CD14-positive monocyte (primary cell): ENCODE measurements around the gene LRBA. TPM values are rescaled to one million over a fixed set of nuclear protein-coding genes. Genes with fewer than 3 reads are reported as not detected.

Experiments
- DNase-seq, 3 donors: peaks; one replicate each; pipeline ENCODE4 v3.0.0-alpha.2; 2011 to 2022
- H2AFZ ChIP-seq: 2 replicates; pipeline ENCODE4 v1.6.0; 2012; ENCODE audit warnings: mild to moderate bottlenecking, low read depth, low read length, inconsistent platforms; ENCODE audit not compliant: insufficient read depth, poor library complexity, severe bottlenecking
- H3K27ac ChIP-seq, 2 donors: 1 replicate in 1 of 2; 2 replicates in 1 of 2; pipeline ENCODE4 v1.5.1; 2012 to 2013; ENCODE audit warnings: low read length in 2 of 2, control low read depth in 1 of 2, inconsistent platforms in 1 of 2, low read depth in 1 of 2, mild to moderate bottlenecking in 1 of 2
- H3K27me3 ChIP-seq, 2 donors: one replicate each; pipeline versions ENCODE4 v1.6.0 to v1.6.1; 2011 to 2013; ENCODE audit warnings: low read length in 2 of 2; ENCODE audit not compliant: control insufficient read depth in 2 of 2, insufficient read depth in 2 of 2
- H3K36me3 ChIP-seq, 2 donors: replicated peaks in 1 of 2; 1 replicate in 1 of 2; 2 replicates in 1 of 2; pipeline versions ENCODE4 v1.5.1 to v1.6.1; 2012 to 2013; ENCODE audit warnings: low read length in 2 of 2, control low read depth in 1 of 2, inconsistent platforms in 1 of 2, mild to moderate bottlenecking in 1 of 2; ENCODE audit not compliant: insufficient read depth in 2 of 2, control insufficient read depth in 1 of 2
- H3K4me1 ChIP-seq, 2 donors: 1 replicate in 1 of 2; 2 replicates in 1 of 2; pipeline versions ENCODE4 v1.5.1 to v1.6.1; 2012 to 2013; ENCODE audit warnings: low read length in 2 of 2, control low read depth in 1 of 2, inconsistent platforms in 1 of 2, mild to moderate bottlenecking in 1 of 2, moderate library complexity in 1 of 2; ENCODE audit not compliant: insufficient read depth in 2 of 2, control insufficient read depth in 1 of 2
- H3K4me2 ChIP-seq: replicated peaks from 2 replicates; pipeline ENCODE3; 2012; ENCODE audit warnings: low read length, moderate library complexity, mild to moderate bottlenecking; ENCODE audit not compliant: poor library complexity, severe bottlenecking; ENCODE audit errors: extremely low read depth
- H3K4me3 ChIP-seq, 3 experiments: fragments of 200-600 bp in 1 of 3; sonication (generic) in 1 of 3; replicated peaks in 1 of 3; 1 replicate in 2 of 3; 2 replicates in 1 of 3; pipeline ENCODE4 v1.5.1; 2011 to 2013; ENCODE audit warnings: low read length in 3 of 3, mild to moderate bottlenecking in 3 of 3, control low read depth in 2 of 3, low read depth in 2 of 3, inconsistent platforms in 1 of 3, moderate library complexity in 1 of 3
- H3K79me2 ChIP-seq: 2 replicates; pipeline ENCODE4 v1.6.0; 2012; ENCODE audit warnings: mild to moderate bottlenecking, control low read depth, inconsistent platforms, low read length, moderate library complexity; ENCODE audit not compliant: insufficient read depth
- H3K9ac ChIP-seq: 2 replicates; pipeline ENCODE4 v1.6.0; 2017; ENCODE audit warnings: low read length, mild to moderate bottlenecking; ENCODE audit not compliant: insufficient read depth, poor library complexity, severe bottlenecking
- H3K9me3 ChIP-seq, 2 donors: replicated peaks in 1 of 2; 1 replicate in 1 of 2; 2 replicates in 1 of 2; pipeline versions ENCODE4 v1.5.1 to v1.6.1; 2012 to 2013; ENCODE audit warnings: low read length in 2 of 2, control low read depth in 1 of 2; ENCODE audit not compliant: control insufficient read depth in 1 of 2, insufficient read depth in 1 of 2
- H4K20me1 ChIP-seq: 2 replicates; pipeline ENCODE4 v1.6.0; 2012; ENCODE audit warnings: mild to moderate bottlenecking, low read length, control low read depth, moderate library complexity; ENCODE audit not compliant: insufficient read depth
- H3K27ac Mint-ChIP-seq, 7 donors: one replicate each; pipeline ENCODE4 v1.8.0; 2020; ENCODE audit warnings: mild to moderate bottlenecking in 7 of 7, mixed read lengths in 7 of 7, moderate library complexity in 6 of 7, inconsistent platforms in 2 of 7
- H3K27me3 Mint-ChIP-seq, 3 donors: one replicate each; pipeline ENCODE4 v1.8.0; 2021 to 2022; ENCODE audit warnings: low read depth in 3 of 3, mild to moderate bottlenecking in 3 of 3, mixed read lengths in 3 of 3, moderate library complexity in 3 of 3, inconsistent platforms in 1 of 3
- H3K36me3 Mint-ChIP-seq, 2 donors: one replicate each; pipeline ENCODE4 v1.8.0; 2020; ENCODE audit warnings: mixed read lengths in 2 of 2, inconsistent platforms in 1 of 2, mild to moderate bottlenecking in 1 of 2
- H3K4me1 Mint-ChIP-seq: one replicate; pipeline ENCODE4 v1.8.0; 2020; ENCODE audit warnings: mild to moderate bottlenecking, mixed read lengths
- H3K4me3 Mint-ChIP-seq, 2 donors: one replicate each; pipeline ENCODE4 v1.8.0; 2020; ENCODE audit warnings: mild to moderate bottlenecking in 2 of 2, mixed read lengths in 2 of 2, moderate library complexity in 1 of 2
- H3K9me3 Mint-ChIP-seq, 7 donors: one replicate each; pipeline ENCODE4 v1.8.0; 2020 to 2022; ENCODE audit warnings: mixed read lengths in 7 of 7, mild to moderate bottlenecking in 6 of 7, moderate library complexity in 6 of 7, inconsistent platforms in 2 of 7
- CTCF ChIP-seq: fragments of 200-600 bp; IDR thresholded peaks from one replicate; pipeline ENCODE4 v1.8.0; 2022; ENCODE audit warnings: antibody characterized with exemption, mild to moderate bottlenecking
- WGBS: methylation state at CpG from one replicate; pipeline ENCODE4 v1.1.5; 2013; ENCODE audit warnings: missing lambda C conversion rate; ENCODE audit not compliant: insufficient coverage; 5-methylcytosine and 5-hydroxymethylcytosine counted together
- intact Hi-C, 2 donors: fragments of 100-400 bp; cut with micrococcal nuclease; formaldehyde crosslinking; loops; one replicate each; pipeline versions ENCODE4 v1.15.0 to v1.15.1; 2023
- polyA plus RNA-seq, 3 donors: library from polyadenylated mRNA; depleted of rRNA in 1 of 3; unstranded in 2 of 3; stranded (reverse) in 1 of 3; fragments of 300-500 nt in 2 of 3; fragments of >200 nt in 1 of 3; fragmentation: Illumina TruSeq in 2 of 3; gene quantifications; 1 replicate in 2 of 3; 2 replicates in 1 of 3; pipeline ENCODE4 v1.2.3, GENCODE V29; 2012 to 2021

LRBA gene
- polyA plus RNA-seq, 3 donors, result 1.5 to 5.5 (median 4.4) TPM

- WGBS, result no CpG with 5 or more reads among the region's 1 CpG
- Histone ChIP-seq H3K9ac (no peak overlapping the region), H3K27me3 (no peaks in the 10 kb centered on the region), H2AFZ (no peak overlapping the region), H3K4me3 (no peak overlapping the region), H3K4me1 (no peaks in the 10 kb centered on the region), H4K20me1 (no peaks in the 10 kb centered on the region), H3K27ac (no peak overlapping the region), H3K4me2 (no peak overlapping the region), H3K36me3 (peaks cover 7 to 56% of the 10 kb centered on the region in 2 donors), H3K9me3 (peaks cover 3 to 6% of the 10 kb centered on the region in 2 donors), H3K79me2 (no peaks in the 10 kb centered on the region)
- H3K9me3 Mint-ChIP-seq, result peaks cover 8 to 20% (median 10%) of the 10 kb centered on the region in 7 donors
- intact Hi-C loops, result no loop called here
- H3K4me3 Mint-ChIP-seq, result no peak overlapping the region
- H3K4me1 Mint-ChIP-seq, result no peaks in the 10 kb centered on the region
- no peak for DNase-seq
- peaks cover 43 to 48% of the 10 kb centered on the region in 2 donors for H3K36me3 Mint-ChIP-seq
- no peak for TF ChIP-seq CTCF
- H3K27me3 Mint-ChIP-seq, result peaks cover 0 to 2% (median 0%) of the 10 kb centered on the region in 3 donors
- H3K27ac Mint-ChIP-seq, result no peak overlapping the region
Measured at GRCh38 chr4:150911326-150911725, 103.8 kb downstream of the LRBA start.

- H3K27me3 ChIP-seq, result no peaks in the 10 kb centered on the region
- DNase-seq, result no peak
- peaks cover 3 to 6% of the 10 kb centered on the region in 2 donors for H3K9me3 ChIP-seq
- no peak overlapping the region for H3K4me3 ChIP-seq
- TF ChIP-seq CTCF, result no peak
- H3K27ac Mint-ChIP-seq, result no peak overlapping the region
- H3K27me3 Mint-ChIP-seq, result peaks cover 0 to 2% (median 0%) of the 10 kb centered on the region in 3 donors
- no peaks in the 10 kb centered on the region for H4K20me1 ChIP-seq
- H3K27ac ChIP-seq, result no peak overlapping the region
- intact Hi-C loops, result no loop called here
- H3K9me3 Mint-ChIP-seq, result peaks cover 8 to 20% (median 10%) of the 10 kb centered on the region in 7 donors
- no peak overlapping the region for H3K4me2 ChIP-seq
- H3K79me2 ChIP-seq, result no peaks in the 10 kb centered on the region
- no peak overlapping the region for H3K4me3 Mint-ChIP-seq
- H3K4me1 ChIP-seq, result no peaks in the 10 kb centered on the region
- H3K36me3 ChIP-seq, result peaks cover 0 to 37% of the 10 kb centered on the region in 2 donors
- H2AFZ ChIP-seq, result no peak overlapping the region
- H3K4me1 Mint-ChIP-seq, result no peaks in the 10 kb centered on the region
- no peak overlapping the region for H3K9ac ChIP-seq
- WGBS, result no CpG with 5 or more reads among the region's 3 CpGs
- H3K36me3 Mint-ChIP-seq, result peaks cover 44 to 50% of the 10 kb centered on the region in 2 donors
Measured at GRCh38 chr4:150909116-150909515, 106.0 kb downstream of the LRBA start.
